Parietal lobe (tissue), 2 donors: ENCODE results near the gene SIGLEC10. TPM values are rescaled to one million over a fixed set of nuclear protein-coding genes. Genes with fewer than 3 reads are reported as not detected.

Source experiments
- small RNA-seq: library from RNA; depleted of rRNA; stranded (forward); fragments of <200 nt; gene quantifications from one replicate; pipeline ENCODE3, GENCODE V24; 2014; ENCODE audit warnings: low replicate concordance
- total RNA-seq: library from RNA; depleted of rRNA; stranded (reverse); fragments of >200 nt; gene quantifications from one replicate; pipeline ENCODE4 v1.2.3, GENCODE V29; 2014

The SIGLEC10 gene, protein sequence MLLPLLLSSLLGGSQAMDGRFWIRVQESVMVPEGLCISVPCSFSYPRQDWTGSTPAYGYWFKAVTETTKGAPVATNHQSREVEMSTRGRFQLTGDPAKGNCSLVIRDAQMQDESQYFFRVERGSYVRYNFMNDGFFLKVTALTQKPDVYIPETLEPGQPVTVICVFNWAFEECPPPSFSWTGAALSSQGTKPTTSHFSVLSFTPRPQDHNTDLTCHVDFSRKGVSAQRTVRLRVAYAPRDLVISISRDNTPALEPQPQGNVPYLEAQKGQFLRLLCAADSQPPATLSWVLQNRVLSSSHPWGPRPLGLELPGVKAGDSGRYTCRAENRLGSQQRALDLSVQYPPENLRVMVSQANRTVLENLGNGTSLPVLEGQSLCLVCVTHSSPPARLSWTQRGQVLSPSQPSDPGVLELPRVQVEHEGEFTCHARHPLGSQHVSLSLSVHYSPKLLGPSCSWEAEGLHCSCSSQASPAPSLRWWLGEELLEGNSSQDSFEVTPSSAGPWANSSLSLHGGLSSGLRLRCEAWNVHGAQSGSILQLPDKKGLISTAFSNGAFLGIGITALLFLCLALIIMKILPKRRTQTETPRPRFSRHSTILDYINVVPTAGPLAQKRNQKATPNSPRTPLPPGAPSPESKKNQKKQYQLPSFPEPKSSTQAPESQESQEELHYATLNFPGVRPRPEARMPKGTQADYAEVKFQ
- 1.9 TPM for total RNA-seq

DNA sequence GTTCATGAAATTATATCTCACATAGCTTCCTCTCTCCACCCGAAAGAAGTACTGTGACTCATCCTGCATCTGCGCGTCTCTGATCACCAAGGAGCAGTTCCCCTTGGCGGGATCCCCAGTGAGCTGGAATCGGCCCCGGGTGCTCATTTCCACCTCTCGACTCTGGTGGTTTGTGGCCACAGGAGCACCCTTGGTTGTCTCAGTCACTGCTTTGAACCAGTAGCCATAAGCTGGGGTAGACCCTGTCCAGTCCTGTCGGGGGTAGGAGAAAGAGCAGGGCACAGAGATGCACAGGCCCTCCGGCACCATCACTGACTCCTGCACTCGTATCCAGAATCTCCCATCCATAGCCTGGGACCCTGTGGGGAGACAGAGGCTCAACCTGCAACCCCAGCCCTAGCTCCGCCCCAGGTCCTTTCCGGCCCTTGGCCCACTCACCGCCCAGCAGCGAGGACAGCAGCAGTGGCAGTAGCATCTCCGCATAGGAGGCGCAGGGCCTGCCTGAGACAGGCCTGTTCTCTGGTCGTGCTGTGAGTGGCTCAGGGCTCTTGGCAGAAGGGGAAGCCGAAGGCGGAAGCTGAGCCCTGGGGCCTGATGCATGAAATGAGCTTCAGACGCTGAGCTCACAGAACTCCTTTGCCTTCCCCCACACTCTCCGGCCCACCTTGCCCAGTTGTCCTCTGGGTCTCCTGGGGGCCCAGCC lies at the start of gene SIGLEC10:
Gene SIGLEC10 (minus strand): TSS at position 536 of the 703 bp plus-strand sequence. CDS start 61 bp downstream, at position 475.

DNA sequence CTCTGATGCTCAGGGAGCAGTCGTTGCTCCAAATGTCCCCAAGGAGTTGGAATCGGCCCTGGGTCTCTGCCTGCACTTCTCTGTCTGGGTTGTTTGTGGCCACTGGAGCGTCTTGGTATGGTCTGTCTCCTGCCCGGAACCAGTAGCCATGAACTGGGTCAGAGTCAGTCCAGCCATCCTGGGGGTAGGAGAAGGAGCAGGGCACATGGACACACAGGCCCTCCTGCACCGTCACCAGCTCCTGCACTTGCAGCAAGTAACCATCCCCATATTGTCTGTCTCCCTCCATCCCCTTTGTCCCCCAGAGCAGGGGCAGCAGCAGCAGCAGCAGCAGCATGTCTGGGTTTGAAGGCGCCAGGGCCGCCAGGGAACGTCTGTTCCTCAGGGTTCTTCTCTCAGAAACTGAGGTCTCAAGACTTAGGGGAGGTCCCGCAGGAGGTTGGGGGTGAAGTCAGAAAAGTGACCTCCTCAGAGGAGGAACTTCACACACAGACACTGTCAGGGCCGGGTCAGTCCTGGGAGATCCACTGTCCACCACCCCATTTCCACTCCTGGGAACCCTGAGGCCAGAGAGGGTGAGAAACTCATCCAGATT lies 40.7 kb upstream of the SIGLEC10 start, which contains the start of gene SIGLEC8:
Gene SIGLEC8 (minus strand): TSS at position 404 of the 595 bp plus-strand sequence. CDS start 67 bp downstream, at position 337.

DNA sequence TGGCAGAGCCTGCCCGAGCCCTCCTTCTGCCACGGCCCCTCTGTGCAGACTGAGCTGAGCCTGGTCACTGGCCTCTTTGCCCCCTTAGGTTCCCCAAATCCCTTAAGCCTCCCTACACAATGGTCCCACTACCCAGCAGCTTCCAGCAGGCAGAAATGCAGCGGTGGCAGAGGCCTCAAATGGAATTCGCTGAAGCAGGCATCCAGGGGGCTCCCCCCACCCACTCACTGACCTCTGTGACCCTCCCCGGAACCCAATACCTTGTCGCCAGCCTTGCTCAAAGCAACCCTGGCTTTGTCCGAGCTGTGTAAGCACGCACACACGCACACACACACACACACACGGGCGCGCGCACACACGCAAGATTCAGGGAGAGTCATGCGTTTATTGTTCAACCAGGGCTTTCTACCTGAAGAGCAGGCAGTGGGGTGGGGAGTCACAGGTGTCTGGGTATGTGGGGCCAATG lies 29.5 kb downstream of the SIGLEC10 start, which contains the start of gene LIM2:
Gene LIM2 (minus strand): TSS at position 51 of the 466 bp plus-strand sequence. CDS start 531 bp downstream, outside the sequence.

DNA sequence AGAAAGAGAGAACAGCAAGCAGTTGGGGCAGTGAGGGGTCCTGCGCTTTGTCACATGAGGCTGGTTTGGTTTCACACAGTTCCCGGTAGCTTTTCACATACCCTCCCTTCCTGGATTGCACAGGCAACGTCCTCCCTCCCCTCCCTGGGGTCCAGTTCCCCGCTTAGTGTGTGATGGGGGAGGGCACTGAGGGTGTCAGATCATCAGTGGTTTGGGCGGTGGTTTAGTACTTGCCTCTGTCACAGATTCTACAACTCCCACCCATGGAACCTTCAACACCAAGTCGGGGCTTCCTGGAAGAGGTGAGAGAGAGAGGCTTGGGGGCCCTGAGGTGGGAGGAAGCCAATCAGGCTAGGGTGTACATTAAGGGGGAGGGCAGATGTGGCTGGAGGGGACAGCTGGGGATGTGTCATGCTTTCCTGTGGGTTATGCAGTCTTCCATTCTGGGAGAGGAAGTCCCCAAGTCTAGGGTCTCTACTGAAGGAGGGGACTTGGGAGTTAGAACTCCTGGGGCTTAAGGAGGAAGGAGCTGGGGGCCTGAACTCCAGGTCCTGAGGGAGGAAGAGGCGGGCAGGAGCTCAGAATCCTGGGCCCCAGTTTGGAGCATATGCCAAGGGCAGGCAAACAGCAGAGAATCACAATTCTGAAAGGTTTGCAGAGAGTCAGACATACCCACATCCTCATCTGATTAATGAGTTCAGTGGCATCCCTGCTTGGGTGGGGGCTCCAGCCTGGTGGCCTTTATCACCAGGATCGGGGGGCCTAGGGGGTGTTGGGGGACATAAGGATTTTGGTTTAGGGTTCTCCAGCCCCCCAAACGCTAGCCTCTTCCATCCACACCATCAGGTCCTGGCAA lies 44.6 kb downstream of the SIGLEC10 start, which contains the start of gene NKG7:
Gene NKG7 (minus strand): TSS at position 6 of the 856 bp plus-strand sequence. CDS start 119 bp downstream, outside the sequence.

DNA sequence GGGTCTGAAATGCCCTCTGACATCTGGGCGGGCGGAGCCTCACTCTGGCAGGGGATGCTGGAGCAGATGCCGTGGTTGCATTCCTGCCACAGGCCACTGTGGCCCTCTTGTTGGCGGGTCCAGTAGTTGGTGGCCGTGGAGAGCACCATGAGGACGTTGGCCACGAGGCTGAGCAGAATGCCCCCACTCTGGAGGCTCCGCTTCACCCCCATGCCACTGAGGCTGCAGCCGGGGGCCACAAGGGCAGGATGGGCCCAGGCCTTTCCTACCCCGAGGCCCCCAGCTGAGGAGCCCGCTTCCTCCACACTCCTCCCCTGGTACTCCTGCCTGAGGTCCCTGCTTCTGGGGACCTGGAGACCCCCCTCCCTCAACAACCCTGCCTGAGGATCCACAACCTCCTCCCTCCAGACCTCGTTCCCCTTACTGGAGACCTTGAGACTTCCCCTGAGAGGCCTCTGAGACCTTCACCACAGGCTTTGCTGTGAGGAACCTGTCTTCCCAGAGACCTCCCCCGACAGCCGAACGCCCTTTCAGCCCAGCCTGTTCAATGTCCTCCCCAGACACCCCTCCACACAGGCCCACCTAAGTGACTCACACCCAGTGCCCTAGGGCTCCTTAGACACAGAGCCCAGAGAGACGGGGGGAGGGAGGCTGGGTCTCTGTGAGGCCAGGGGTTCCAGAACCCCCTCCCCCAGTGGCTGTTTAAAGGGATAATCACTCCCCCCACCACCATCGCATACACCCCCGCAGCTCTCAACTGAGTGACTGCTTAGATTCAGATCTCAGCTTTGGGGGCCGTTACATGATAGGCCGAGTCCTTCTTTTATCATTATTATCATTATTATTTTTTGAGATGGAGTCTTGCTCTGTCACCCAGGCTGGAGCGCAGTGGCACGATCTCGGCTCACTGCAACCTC lies 48.8 kb downstream of the SIGLEC10 start, which contains the start of gene CLDND2:
Gene CLDND2 (minus strand): TSS at position 638 of the 917 bp plus-strand sequence. CDS start 426 bp downstream, at position 212.

DNA sequence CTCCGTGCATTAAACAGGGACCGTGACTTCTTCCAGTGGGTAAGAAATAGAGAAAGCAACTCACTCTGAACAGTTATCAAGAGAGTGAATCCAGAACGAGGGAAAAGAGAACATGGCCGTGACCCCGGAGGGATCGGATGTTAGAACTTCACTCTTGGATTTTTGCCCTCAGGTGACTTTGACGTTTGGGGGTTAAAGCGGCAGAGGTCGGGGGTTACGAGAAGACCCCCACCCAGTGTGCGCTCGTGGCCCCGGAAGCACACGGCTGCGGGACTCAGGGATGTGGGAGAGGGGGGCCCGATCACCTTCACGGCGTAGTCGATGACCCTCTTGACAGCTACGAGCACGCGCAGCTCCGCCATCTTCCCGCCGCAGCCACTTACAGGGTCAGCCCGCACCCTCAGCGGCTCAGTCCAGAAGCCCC lies 51.5 kb downstream of the SIGLEC10 start, which contains the start of gene ETFB:
Gene ETFB (minus strand): TSS at position 424 of the 424 bp plus-strand sequence. CDS start 62 bp downstream, at position 362.

Small RNAs within 50 kb of the gene (small RNA-seq; reads per million reads assigned to genes)
- not detected for gene AC020914.5

Other genes with a start within 250 kb of the SIGLEC10 start
- 0.63 TPM for gene CD33, start 192.6 kb downstream of the SIGLEC10 start, total RNA-seq
- not detected for gene SIGLECL1, start 166.6 kb downstream of the SIGLEC10 start, total RNA-seq
- 7.8 TPM for gene IGLON5, start 106.0 kb downstream of the SIGLEC10 start, total RNA-seq
- gene VSIG10L, start 75.5 kb downstream of the SIGLEC10 start, total RNA-seq: 0.63 TPM
- gene ETFB, start 51.3 kb downstream of the SIGLEC10 start, total RNA-seq: 36.0 TPM
- gene CLDND2, start 48.6 kb downstream of the SIGLEC10 start, total RNA-seq: not detected
- 0.63 TPM for gene NKG7, start 45.0 kb downstream of the SIGLEC10 start, total RNA-seq
- gene LIM2, start 29.7 kb downstream of the SIGLEC10 start, total RNA-seq: not detected
- gene C19orf84, start 27.1 kb downstream of the SIGLEC10 start, total RNA-seq: not detected
- 0.63 TPM for gene SIGLEC8, start 40.8 kb upstream of the SIGLEC10 start, total RNA-seq
- not detected for gene CEACAM18, start 60.9 kb upstream of the SIGLEC10 start, total RNA-seq
- gene SIGLEC12, start 84.2 kb upstream of the SIGLEC10 start, total RNA-seq: not detected
- not detected for gene SIGLEC6, start 114.0 kb upstream of the SIGLEC10 start, total RNA-seq
- gene ZNF175, start 153.6 kb upstream of the SIGLEC10 start, total RNA-seq: 11.6 TPM
- gene SIGLEC5, start 212.8 kb upstream of the SIGLEC10 start, total RNA-seq: not detected
- gene SIGLEC14, start 229.2 kb upstream of the SIGLEC10 start, total RNA-seq: 0.63 TPM